Activated CD8-positive, alpha-beta memory T cell treated with anti-CD3 and anti-CD28 coated beads for 48 hours (primary cell): ENCODE results near the gene MME.
"Not testable (repeated sequence)": the region's sequence is repeated elsewhere in the genome, so short reads cannot be mapped to it uniquely, and the experiment has no call there.

Experiments used
- DNase-seq, 3 experiments: peaks; one replicate each; pipeline ENCODE4 v3.0.0-alpha.2; 2020; ENCODE audit warnings: low read depth in 2 of 3, low spot score in 2 of 3

Gene MME

GRCh38 chr3:155190691-155191090 is 110.6 kb downstream of the MME start:
- no peak for DNase-seq

- DNase-seq = no peak
Measured at GRCh38 chr3:155192957-155193746, 113.0 kb downstream of the MME start.

GRCh38 chr3:155193868-155194267 is 113.7 kb downstream of the MME start:
- DNase-seq = no peak

GRCh38 chr3:155194973-155195957 is 115.1 kb downstream of the MME start:
- no peak for DNase-seq

GRCh38 chr3:155196131-155197021 is 116.3 kb downstream of the MME start:
- DNase-seq = no peak

- DNase-seq = no peak
Measured at GRCh38 chr3:155197786-155198185, 117.7 kb downstream of the MME start.

- no peak for DNase-seq
Measured at GRCh38 chr3:155202626-155203025, 122.5 kb downstream of the MME start.

GRCh38 chr3:155204851-155205250 is 124.7 kb downstream of the MME start:
- DNase-seq = no peak

- DNase-seq = no peak
Measured at GRCh38 chr3:155208183-155208800, 128.2 kb downstream of the MME start.

GRCh38 chr3:155210736-155211135 is 130.6 kb downstream of the MME start:
- no peak for DNase-seq

GRCh38 chr3:155211266-155211665 is 131.1 kb downstream of the MME start:
- no peak for DNase-seq

GRCh38 chr3:155211940-155212339 is 131.8 kb downstream of the MME start:
- no peak for DNase-seq

GRCh38 chr3:155216007-155216406 is 135.9 kb downstream of the MME start:
- not testable (repeated sequence) for DNase-seq

GRCh38 chr3:155217591-155217990 is 137.5 kb downstream of the MME start:
- no peak for DNase-seq

- DNase-seq = no peak
Measured at GRCh38 chr3:155218462-155218861, 138.3 kb downstream of the MME start.

GRCh38 chr3:155219106-155219505 is 139.0 kb downstream of the MME start:
- DNase-seq = no peak

GRCh38 chr3:155225417-155225816 is 145.3 kb downstream of the MME start:
- no peak for DNase-seq

- no peak for DNase-seq
Measured at GRCh38 chr3:155227141-155227540, 147.0 kb downstream of the MME start.

GRCh38 chr3:155228676-155229075 is 148.6 kb downstream of the MME start:
- DNase-seq = no peak

GRCh38 chr3:155229086-155229485 is 149.0 kb downstream of the MME start:
- no peak for DNase-seq

GRCh38 chr3:155230382-155230781 is 150.3 kb downstream of the MME start:
- no peak for DNase-seq
